ENCODE results near the gene PSMB9. TPM values are rescaled to one million over a fixed set of nuclear protein-coding genes. Genes with fewer than 3 reads are reported as not detected.

The PSMB9 gene
- total and polyA plus RNA-seq, 8 donors: 5.4 to 107 (median 13.5) TPM

DNA sequence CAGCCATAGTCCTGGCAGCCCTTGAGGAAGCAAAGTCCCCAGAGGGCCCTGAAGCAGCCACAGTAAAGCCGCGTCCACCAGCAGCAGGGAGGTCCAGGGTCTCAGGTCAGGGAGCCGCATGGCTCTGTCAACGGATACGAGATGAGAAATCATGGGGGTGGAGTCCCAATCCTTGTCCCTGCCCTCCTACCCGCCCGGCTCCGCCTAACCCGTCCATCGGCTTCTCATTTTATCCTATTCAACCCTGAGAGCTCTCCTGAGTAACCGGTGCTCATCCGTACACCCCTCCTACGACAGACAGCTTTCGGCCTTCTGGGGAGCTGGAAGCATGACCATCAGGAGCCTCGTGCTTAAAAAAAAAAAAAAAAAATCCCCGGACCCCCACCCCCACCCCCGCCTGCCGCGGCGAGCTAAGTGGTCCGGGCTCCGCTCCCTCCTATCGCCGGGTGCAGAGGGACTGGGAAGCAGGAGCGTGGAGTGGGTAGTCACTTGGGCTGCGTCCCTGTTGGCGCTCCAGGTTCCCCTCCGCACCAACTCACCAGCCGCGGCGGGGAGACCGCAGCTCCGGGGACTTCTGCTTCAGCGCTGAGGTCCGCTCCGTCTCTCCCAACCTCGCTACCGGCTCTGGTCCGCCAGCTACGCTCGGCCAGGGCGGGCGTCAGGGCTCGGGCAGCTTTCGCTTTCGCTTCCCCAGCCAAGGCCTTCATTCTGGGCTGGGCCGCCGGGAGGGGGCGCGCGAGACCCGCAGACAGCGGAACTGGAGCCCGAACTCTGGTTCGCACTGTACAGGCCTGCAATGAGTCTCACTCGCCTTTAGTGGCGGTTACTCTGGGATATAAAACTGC is 15.7 kb upstream of the PSMB9 start, which contains the start of gene TAP2:
TSS of gene TAP2 (minus strand) at position 626 of the 845 bp plus-strand sequence. CDS start at position 120, 506 bp downstream.
- peaks cover 21 to 45% (median 33%) of the 10 kb centered on the region in 4 donors for H3K4me1 ChIP-seq
- peaks cover 6 to 60% (median 48%) of the 10 kb centered on the region in 4 donors for H3K36me3 ChIP-seq
- intact Hi-C loops (cut with DNase I; ENCODE audit: low total_unique reads): no loop called here
- H3K27ac ChIP-seq: peak within 1 kb of the TSS; percentile 89 to 98 (median 96)
- H3K27me3 ChIP-seq: no peaks in the 10 kb centered on the region
- H3K4me3 ChIP-seq: peak within 1 kb of the TSS; percentile 68 to 86 (median 76)
- TF ChIP-seq POLR2AphosphoS5 (IDR thresholded peaks at IDR 0.05): peak; percentile 72 to 95 (median 90)
- TF ChIP-seq POLR2A (IDR thresholded peaks at IDR 0.05): no peak
- TF ChIP-seq, protein P1, sequence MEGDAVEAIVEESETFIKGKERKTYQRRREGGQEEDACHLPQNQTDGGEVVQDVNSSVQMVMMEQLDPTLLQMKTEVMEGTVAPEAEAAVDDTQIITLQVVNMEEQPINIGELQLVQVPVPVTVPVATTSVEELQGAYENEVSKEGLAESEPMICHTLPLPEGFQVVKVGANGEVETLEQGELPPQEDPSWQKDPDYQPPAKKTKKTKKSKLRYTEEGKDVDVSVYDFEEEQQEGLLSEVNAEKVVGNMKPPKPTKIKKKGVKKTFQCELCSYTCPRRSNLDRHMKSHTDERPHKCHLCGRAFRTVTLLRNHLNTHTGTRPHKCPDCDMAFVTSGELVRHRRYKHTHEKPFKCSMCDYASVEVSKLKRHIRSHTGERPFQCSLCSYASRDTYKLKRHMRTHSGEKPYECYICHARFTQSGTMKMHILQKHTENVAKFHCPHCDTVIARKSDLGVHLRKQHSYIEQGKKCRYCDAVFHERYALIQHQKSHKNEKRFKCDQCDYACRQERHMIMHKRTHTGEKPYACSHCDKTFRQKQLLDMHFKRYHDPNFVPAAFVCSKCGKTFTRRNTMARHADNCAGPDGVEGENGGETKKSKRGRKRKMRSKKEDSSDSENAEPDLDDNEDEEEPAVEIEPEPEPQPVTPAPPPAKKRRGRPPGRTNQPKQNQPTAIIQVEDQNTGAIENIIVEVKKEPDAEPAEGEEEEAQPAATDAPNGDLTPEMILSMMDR (IDR thresholded peaks at IDR 0.05): peak in 6 of 7 experiments; percentile 26 to 97 (median 93)
- TF ChIP-seq EP300 (IDR thresholded peaks at IDR 0.05): no peak
- WGBS, 5 donors: 0 to 1% (median 0%) methylated on average over 26 to 57 of the region's 57 CpGs
- no peaks in the 10 kb centered on the region for H3K9me3 ChIP-seq
- peak; percentile 98 for DNase-seq

- DNase-seq: no peak
- H3K27ac ChIP-seq: peak overlapping the region in 4 of 5 donors; percentile 89 to 98 (median 97)
Measured at GRCh38 chr6:32839356-32839755, 14.6 kb upstream of the PSMB9 start.

GRCh38 chr6:32840604-32841246 is 13.3 kb upstream of the PSMB9 start:
- WGBS, 5 donors: 78 to 88% (median 78%) methylated on average over 9 of the region's 9 CpGs
- Histone ChIP-seq H3K4me1 (peaks cover 27 to 59% (median 43%) of the 10 kb centered on the region in 4 donors), H3K9me3 (no peaks in the 10 kb centered on the region), H3K4me3 (peak overlapping the region in 1 of 4 donors; percentile 61), H3K27ac (peak overlapping the region in 3 of 5 donors; percentile 34 to 98 (median 96)), H3K27me3 (no peaks in the 10 kb centered on the region), H3K36me3 (peaks cover 3 to 43% (median 31%) of the 10 kb centered on the region in 4 donors)
- intact Hi-C loops (cut with DNase I; ENCODE audit: low total_unique reads): no loop called here
- DNase-seq: no peak
- TF ChIP-seq POLR2A (IDR thresholded peaks at IDR 0.05): no peak
- no peak for TF ChIP-seq POLR2AphosphoS5 (IDR thresholded peaks at IDR 0.05)
- TF ChIP-seq, protein P1 (IDR thresholded peaks at IDR 0.05): no peak
- no peak for TF ChIP-seq EP300 (IDR thresholded peaks at IDR 0.05)

More at GRCh38 chr6:32839356-32839755, 14.6 kb upstream of the PSMB9 start:
- H3K36me3 ChIP-seq: peaks cover 6 to 50% (median 39%) of the 10 kb centered on the region in 4 donors
- no peak for TF ChIP-seq POLR2A (IDR thresholded peaks at IDR 0.05)
- TF ChIP-seq, protein P1 (IDR thresholded peaks at IDR 0.05): no peak
- TF ChIP-seq EP300 (IDR thresholded peaks at IDR 0.05): no peak
- no peaks in the 10 kb centered on the region for H3K27me3 ChIP-seq
- intact Hi-C loops (cut with DNase I; ENCODE audit: low total_unique reads): no loop called here
- H3K4me1 ChIP-seq: peaks cover 21 to 48% (median 34%) of the 10 kb centered on the region in 4 donors
- H3K9me3 ChIP-seq: no peaks in the 10 kb centered on the region
- no peak overlapping the region for H3K4me3 ChIP-seq
- WGBS, 5 donors: 86 to 88% (median 87%) methylated on average over 15 of the region's 15 CpGs

DNA sequence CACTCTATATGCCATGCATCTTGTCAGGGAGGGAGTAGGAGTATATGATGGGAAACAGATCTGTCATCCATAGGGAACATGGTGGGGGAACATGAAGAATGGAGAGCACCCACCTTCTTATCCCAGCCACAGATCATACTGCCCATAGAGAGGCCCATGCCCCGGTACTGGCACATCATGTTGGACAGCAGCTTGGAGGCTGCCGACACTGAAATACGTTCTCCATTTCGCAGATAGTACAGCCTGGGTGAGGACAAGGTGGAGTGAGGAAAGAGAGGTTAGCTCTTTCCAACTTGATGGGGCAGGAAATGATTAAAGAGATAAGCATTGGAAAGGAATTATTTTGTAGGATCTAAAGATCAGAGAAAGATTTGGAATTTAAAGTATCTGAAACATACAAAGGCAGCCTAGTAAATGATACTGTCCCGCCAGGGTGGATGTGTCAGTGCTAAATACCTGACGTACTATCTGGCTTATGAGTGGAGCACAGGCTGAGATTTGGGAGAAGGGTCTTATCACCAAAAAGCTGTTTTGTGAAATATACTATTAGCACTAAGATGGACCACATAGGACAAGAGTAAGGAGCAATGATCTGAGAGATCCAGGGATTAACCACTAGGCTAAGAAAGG is 11.9 kb upstream of the PSMB9 start:
- 88 to 94% (median 91%) methylated on average over 6 of the region's 6 CpGs for WGBS, 5 donors
- intact Hi-C loops (cut with DNase I; ENCODE audit: low total_unique reads): no loop called here
- Histone ChIP-seq H3K36me3 (peaks cover 9 to 49% (median 42%) of the 10 kb centered on the region in 4 donors), H3K4me1 (peaks cover 27 to 65% (median 52%) of the 10 kb centered on the region in 4 donors), H3K27me3 (no peaks in the 10 kb centered on the region), H3K4me3 (peak overlapping the region in 2 of 4 donors; percentile 61 to 73), H3K27ac (peak overlapping the region in 4 of 5 donors; percentile 21 to 99 (median 97)), H3K9me3 (no peaks in the 10 kb centered on the region)
- no peak for DNase-seq
- TF ChIP-seq, protein P1 (IDR thresholded peaks at IDR 0.05): no peak
- TF ChIP-seq POLR2A (IDR thresholded peaks at IDR 0.05) (no peak), POLR2AphosphoS5 (IDR thresholded peaks at IDR 0.05) (no peak), EP300 (IDR thresholded peaks at IDR 0.05) (no peak)
